ENCODE results near the gene ATP8B1.

- no peak for TF ChIP-seq CTCF (IDR thresholded peaks at IDR 0.05)
- no peak for TF ChIP-seq POLR2A (IDR thresholded peaks at IDR 0.05)
These were observed 17.2 kb downstream of the ATP8B1 start for GRCh38 chr18:57785751-57786437.

All from body of pancreas (tissue), 4 donors.